Caco-2 (cell line): ENCODE results near the gene ANKRD22. TPM values are rescaled to one million over a fixed set of nuclear protein-coding genes. Genes with fewer than 3 reads are reported as not detected.

Experiments
- BruUV-seq: library from RNA; stranded (reverse); fragments of 400-500 nt; replicated peaks from 2 replicates; lab custom pipeline; 2021; lab: Mats Ljungman, UMichigan
- CTCF ChIA-PET: fragments of 300-600 bp; sonication (Branson Sonifier 250); formaldehyde crosslinking; loops from one replicate; lab custom pipeline; 2022; ENCODE audit warnings: antibody characterized with exemption; lab: Charles Lee
- POLR2A ChIA-PET: fragments of 300-600 bp; sonication (Branson Sonifier 250); formaldehyde crosslinking; loops from one replicate; lab custom pipeline; 2022; ENCODE audit warnings: antibody characterized with exemption; lab: Charles Lee
- DNase-seq, 2 experiments: peaks; one replicate each; pipeline versions ENCODE4 v3.0.0 to v3.0.0-alpha.2; 2020 to 2022
- H3K27me3 ChIP-seq: replicated peaks from 2 replicates; pipeline ENCODE4 v1.6.0; 2011; ENCODE audit warnings: low read length; ENCODE audit not compliant: control insufficient read depth, insufficient read depth
- H3K36me3 ChIP-seq: 2 replicates; pipeline ENCODE4 v1.5.1; 2011; ENCODE audit warnings: low read length; ENCODE audit not compliant: control insufficient read depth, insufficient read depth
- H3K4me1 ChIP-seq: fragments of 250-450 bp; sonication (Bioruptor Pico); 2 replicates; pipeline ENCODE4 v1.5.1; 2020; ENCODE audit warnings: mild to moderate bottlenecking
- H3K4me3 ChIP-seq: 2 replicates; pipeline ENCODE4 v1.5.1; 2011; ENCODE audit warnings: low read depth, mild to moderate bottlenecking, control low read depth, low read length
- H3K9me3 ChIP-seq: fragments of 250-450 bp; sonication (Bioruptor Pico); 2 replicates; pipeline ENCODE4 v1.5.1; 2020; ENCODE audit warnings: mild to moderate bottlenecking, moderate library complexity
- H3K27ac Mint-ChIP-seq: one replicate; pipeline ENCODE4 v1.8.0; 2022; ENCODE audit warnings: mixed read lengths; ENCODE audit not compliant: unreplicated experiment
- H3K27me3 Mint-ChIP-seq: one replicate; pipeline ENCODE4 v1.8.0; 2022; ENCODE audit warnings: mixed read lengths; ENCODE audit not compliant: insufficient read depth, unreplicated experiment
- H3K36me3 Mint-ChIP-seq: one replicate; pipeline ENCODE4 v1.8.0; 2022; ENCODE audit warnings: mild to moderate bottlenecking, mixed read lengths; ENCODE audit not compliant: insufficient read depth, unreplicated experiment
- H3K4me1 Mint-ChIP-seq: one replicate; pipeline ENCODE4 v1.8.0; 2022; ENCODE audit warnings: low read depth, mixed read lengths; ENCODE audit not compliant: unreplicated experiment
- H3K4me3 Mint-ChIP-seq: one replicate; pipeline ENCODE4 v1.8.0; 2022; ENCODE audit warnings: mild to moderate bottlenecking, moderate library complexity, mixed read lengths; ENCODE audit not compliant: unreplicated experiment
- H3K9me3 Mint-ChIP-seq: one replicate; pipeline ENCODE4 v1.8.0; 2022; ENCODE audit warnings: mixed read lengths; ENCODE audit not compliant: unreplicated experiment
- intact Hi-C: fragments of 100-400 bp; cut with micrococcal nuclease; formaldehyde crosslinking; loops from one replicate; pipeline ENCODE4 v1.10.0; 2022; ENCODE audit not compliant: unreplicated experiment
- total RNA-seq: library from RNA; stranded (reverse); gene quantifications from 2 replicates; pipeline ENCODE4 v1.2.3, GENCODE V29; 2022
- TF ChIP-seq, protein P1 (sequence below), 2 experiments: fragments of 200-600 bp in 1 of 2; IDR thresholded peaks; 1 replicate in 1 of 2; 2 replicates in 1 of 2; pipeline versions ENCODE4 v1.5.1 to v1.8.0; 2011 to 2022; ENCODE audit warnings: antibody characterized with exemption in 1 of 2, control low read depth in 1 of 2, inconsistent platforms in 1 of 2, low read depth in 1 of 2, low read length in 1 of 2, mild to moderate bottlenecking in 1 of 2, moderate library complexity in 1 of 2; ENCODE audit not compliant: insufficient read depth in 1 of 2, severe bottlenecking in 1 of 2, unreplicated experiment in 1 of 2

The ANKRD22 gene
- total RNA-seq, 1 experiment from 2014 or later = not detected

- H3K27me3 Mint-ChIP-seq = no peaks in the 10 kb centered on the region
- BruUV-seq = no TSS peak
- Histone ChIP-seq H3K36me3 (no peaks in the 10 kb centered on the region), H3K4me1 (peaks cover 24% of the 10 kb centered on the region), H3K4me3 (no peak overlapping the region), H3K27me3 (no peaks in the 10 kb centered on the region), H3K9me3 (no peaks in the 10 kb centered on the region)
- ChIA-PET CTCF (interaction anchor here (1.1 to 2.8 kb wide), 2 partner anchors 97 to 99 kb away, joined by 4 to 19 read pairs; no protein-coding TSS in a partner anchor), POLR2A (no interaction called here)
- TF ChIP-seq, protein P1, sequence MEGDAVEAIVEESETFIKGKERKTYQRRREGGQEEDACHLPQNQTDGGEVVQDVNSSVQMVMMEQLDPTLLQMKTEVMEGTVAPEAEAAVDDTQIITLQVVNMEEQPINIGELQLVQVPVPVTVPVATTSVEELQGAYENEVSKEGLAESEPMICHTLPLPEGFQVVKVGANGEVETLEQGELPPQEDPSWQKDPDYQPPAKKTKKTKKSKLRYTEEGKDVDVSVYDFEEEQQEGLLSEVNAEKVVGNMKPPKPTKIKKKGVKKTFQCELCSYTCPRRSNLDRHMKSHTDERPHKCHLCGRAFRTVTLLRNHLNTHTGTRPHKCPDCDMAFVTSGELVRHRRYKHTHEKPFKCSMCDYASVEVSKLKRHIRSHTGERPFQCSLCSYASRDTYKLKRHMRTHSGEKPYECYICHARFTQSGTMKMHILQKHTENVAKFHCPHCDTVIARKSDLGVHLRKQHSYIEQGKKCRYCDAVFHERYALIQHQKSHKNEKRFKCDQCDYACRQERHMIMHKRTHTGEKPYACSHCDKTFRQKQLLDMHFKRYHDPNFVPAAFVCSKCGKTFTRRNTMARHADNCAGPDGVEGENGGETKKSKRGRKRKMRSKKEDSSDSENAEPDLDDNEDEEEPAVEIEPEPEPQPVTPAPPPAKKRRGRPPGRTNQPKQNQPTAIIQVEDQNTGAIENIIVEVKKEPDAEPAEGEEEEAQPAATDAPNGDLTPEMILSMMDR (IDR thresholded peaks at IDR 0.05; ENCODE audit: insufficient read depth in 1 of 2, low read depth in 1 of 2, low read length in 1 of 2, severe bottlenecking in 1 of 2, unreplicated experiment in 1 of 2) = no peak
- H3K27ac Mint-ChIP-seq = no peak overlapping the region
- no peaks in the 10 kb centered on the region for H3K36me3 Mint-ChIP-seq
- intact Hi-C loops = loop anchor here (1.0 to 5.0 kb wide), 5 partner anchors 29 to 376 kb away; partner anchors contain the start of gene STAMBPL1
- no peak overlapping the region for H3K4me3 Mint-ChIP-seq
- DNase-seq = no peak
- peaks cover 17% of the 10 kb centered on the region for H3K9me3 Mint-ChIP-seq
- H3K4me1 Mint-ChIP-seq = peaks cover 7% of the 10 kb centered on the region
Observed at GRCh38 chr10:88835910-88836221, 15.8 kb downstream of the ANKRD22 start.

GRCh38 chr10:88835096-88835909, 16.3 kb downstream of the ANKRD22 start:
- Histone ChIP-seq H3K27me3 (no peaks in the 10 kb centered on the region), H3K36me3 (no peaks in the 10 kb centered on the region), H3K9me3 (no peaks in the 10 kb centered on the region), H3K4me1 (peaks cover 22% of the 10 kb centered on the region), H3K4me3 (no peak overlapping the region)
- ChIA-PET CTCF (interaction anchor here (1.1 to 2.8 kb wide), 2 partner anchors 97 to 99 kb away, joined by 4 to 19 read pairs; no protein-coding TSS in a partner anchor), POLR2A (no interaction called here)
- no peak overlapping the region for H3K27ac Mint-ChIP-seq
- H3K9me3 Mint-ChIP-seq = peaks cover 21% of the 10 kb centered on the region
- peaks cover 7% of the 10 kb centered on the region for H3K4me1 Mint-ChIP-seq
- no peaks in the 10 kb centered on the region for H3K36me3 Mint-ChIP-seq
- BruUV-seq = no TSS peak
- TF ChIP-seq, protein P1 (IDR thresholded peaks at IDR 0.05; ENCODE audit: insufficient read depth in 1 of 2, low read depth in 1 of 2, low read length in 1 of 2, severe bottlenecking in 1 of 2, unreplicated experiment in 1 of 2) = peak; percentile 84 to 87
- H3K27me3 Mint-ChIP-seq = no peaks in the 10 kb centered on the region
- peak; percentile 80 to 86 for DNase-seq
- H3K4me3 Mint-ChIP-seq = no peak overlapping the region
- intact Hi-C loops = loop anchor here (1.0 to 5.0 kb wide), 5 partner anchors 30 to 377 kb away; partner anchors contain the start of gene STAMBPL1

- H3K27me3 ChIP-seq = no peaks in the 10 kb centered on the region
- H3K36me3 ChIP-seq = no peaks in the 10 kb centered on the region
- Mint-ChIP-seq H3K27me3 (no peaks in the 10 kb centered on the region), H3K4me3 (no peak overlapping the region), H3K36me3 (no peaks in the 10 kb centered on the region), H3K27ac (no peak overlapping the region), H3K4me1 (peaks cover 7% of the 10 kb centered on the region), H3K9me3 (peaks cover 21% of the 10 kb centered on the region)
- no TSS peak for BruUV-seq
- no peak overlapping the region for H3K4me3 ChIP-seq
- no peak for DNase-seq
- TF ChIP-seq, protein P1 (IDR thresholded peaks at IDR 0.05; ENCODE audit: insufficient read depth in 1 of 2, low read depth in 1 of 2, low read length in 1 of 2, severe bottlenecking in 1 of 2, unreplicated experiment in 1 of 2) = no peak
- H3K4me1 ChIP-seq = peaks cover 12% of the 10 kb centered on the region
- intact Hi-C loops = no loop called here
- ChIA-PET POLR2A (no interaction called here), CTCF (interaction anchor here (0.8 kb wide), 1 partner anchor 99 kb away, joined by 3 read pairs; no protein-coding TSS in a partner anchor)
- no peaks in the 10 kb centered on the region for H3K9me3 ChIP-seq
Observed at GRCh38 chr10:88833723-88834122, 17.9 kb downstream of the ANKRD22 start.
